GM21447 (cell line): ENCODE results near the gene WWC2.
"Not testable (repeated sequence)": the region's sequence is repeated elsewhere in the genome, so short reads cannot be mapped to it uniquely, and the experiment has no call there.

ENCODE experiments used
- ATAC-seq: cut with Tn5 transposase; IDR thresholded peaks from one replicate; pipeline ENCODE4 v1.9.1; 2021; ENCODE audit not compliant: unreplicated experiment

Gene WWC2

DNA sequence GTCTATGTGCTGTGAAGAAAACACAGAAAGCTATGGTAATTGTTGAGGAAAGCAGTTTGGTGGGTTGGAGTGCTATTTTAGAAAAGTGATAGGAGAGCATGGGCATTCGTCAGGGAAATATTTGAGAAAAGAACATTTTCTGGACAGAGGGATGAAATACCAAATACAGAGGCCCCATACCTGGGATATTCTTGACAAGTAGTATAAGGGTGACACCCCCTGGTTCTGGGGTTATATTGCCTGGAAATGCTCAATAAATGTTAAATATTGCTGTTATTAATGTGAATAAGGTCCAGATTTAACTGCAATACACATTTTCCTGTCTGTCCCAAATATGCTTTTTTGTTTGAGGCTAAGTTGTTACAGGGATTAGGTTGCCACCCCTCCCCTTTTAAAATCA, 42.9 kb downstream of the WWC2 start:
- no peak for ATAC-seq

DNA sequence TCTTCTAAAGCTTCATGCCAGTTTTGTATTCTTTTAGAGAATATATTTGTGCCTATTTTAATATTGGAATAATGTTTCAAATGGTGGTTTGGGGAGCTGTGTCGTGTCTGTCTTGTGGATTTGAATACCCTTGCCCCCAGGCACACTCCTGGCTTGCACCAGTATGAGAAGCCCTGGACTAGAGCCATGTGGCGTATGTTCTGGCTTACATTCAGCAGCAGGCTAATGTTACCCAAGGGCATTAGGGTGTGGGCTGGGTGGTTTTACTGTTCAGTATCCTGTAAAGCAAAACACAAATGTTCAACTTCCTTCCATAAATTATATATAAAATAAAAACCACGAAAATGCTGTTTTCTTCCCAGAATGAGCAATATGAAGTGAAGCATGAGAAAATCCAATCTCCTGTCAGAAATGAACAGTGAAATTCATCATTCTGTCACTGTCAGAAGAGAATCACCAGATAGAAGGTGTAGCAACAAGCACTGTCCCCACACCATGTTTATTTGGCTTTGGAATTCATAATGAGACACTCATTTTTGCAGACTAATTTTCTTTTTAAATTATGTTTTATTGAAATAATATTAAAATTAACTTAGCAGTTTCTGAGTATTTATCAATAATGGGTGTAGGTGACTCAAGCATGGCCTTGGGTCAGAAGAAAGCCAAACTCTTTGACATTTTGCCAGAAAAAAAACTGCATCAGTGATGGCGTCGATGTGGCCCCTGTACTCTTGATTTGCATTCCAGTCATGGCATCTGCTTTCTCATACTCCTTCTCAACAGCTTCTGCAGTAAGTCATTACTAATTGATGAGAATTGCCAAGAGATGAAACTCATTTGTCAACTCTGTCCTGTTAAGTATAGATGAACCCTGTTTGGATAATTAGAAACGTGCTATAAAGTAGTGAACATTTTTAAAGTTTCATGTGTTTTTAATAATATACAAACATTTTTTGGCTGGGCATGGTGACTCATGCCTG, 43.8 kb downstream of the WWC2 start:
- ATAC-seq: no peak

DNA sequence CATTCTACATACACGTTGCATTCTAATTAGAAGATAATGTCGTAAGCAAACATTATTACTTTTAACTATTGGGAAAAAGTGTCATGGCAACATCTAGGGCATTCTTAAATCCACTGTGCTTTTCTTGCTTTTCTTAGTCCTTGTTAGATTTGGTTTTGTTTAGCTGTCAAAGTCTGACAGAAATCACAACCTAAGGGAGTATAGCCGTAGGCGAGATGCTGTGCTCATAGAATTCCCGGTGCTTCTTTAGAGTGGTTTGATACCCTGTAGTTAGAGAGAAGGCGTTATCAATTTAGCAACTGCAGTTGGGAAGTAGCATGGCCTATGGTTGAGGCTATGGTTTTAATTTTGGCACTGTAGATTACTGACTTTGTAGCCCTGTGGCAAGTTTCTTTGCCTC, 45.7 kb downstream of the WWC2 start:
- ATAC-seq: no peak

DNA sequence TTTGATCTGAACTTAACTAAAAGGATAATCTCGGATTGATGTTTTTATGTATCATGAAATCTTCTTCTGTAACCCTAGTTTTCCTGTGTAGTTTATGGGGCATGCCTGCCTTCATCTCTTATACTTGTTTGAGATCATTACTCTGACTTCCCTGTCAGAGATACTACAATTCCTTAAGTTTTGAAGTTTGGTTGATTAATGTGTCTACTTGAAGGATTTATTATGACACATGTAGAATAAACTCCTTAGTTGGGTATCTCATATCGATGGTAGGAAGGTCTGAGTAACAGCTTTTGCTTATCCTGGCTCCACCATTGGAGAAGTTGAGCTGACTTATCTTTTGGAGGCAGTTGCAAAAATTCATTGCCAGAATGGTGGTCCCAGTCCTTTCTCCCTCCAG, 46.7 kb downstream of the WWC2 start:
- no peak for ATAC-seq

DNA sequence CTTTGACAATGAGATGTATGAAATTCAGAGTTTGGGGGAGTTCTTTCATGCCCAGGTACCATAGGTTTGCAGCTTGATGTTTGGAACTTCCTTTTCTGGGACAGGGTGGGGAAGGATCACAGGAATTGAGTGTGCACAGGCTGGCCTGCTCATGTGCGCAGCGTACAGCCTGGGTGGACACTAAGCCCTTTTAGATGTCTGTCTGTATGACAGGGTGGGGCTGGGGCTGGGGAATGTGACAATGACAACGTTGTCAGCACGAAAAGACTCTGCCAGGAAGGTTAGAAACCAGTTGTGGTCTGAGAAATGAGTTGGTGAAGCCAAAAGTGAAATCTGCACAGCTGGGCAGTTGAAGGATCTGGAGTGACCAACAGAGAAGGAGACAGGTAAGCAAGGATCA, 47.4 kb downstream of the WWC2 start:
- ATAC-seq: no peak

DNA sequence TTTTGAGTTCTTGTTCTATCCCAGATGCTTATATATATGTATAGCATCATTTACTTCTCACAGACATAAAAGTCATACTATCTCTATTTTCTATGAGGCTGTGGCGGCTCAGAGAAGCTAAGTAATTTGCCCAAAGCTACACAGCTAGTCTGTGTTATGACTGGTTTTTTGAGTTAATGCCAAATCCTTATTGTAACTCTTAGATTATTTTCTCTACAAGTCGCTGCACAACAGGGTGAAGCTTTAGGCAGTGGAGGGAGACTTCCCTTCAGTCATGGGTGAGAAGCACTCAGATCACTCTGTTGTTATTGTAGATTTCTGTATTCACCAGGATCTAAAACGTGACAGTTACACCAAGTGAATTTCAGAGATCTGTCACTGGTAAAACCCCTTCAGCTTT, 48.1 kb downstream of the WWC2 start:
- no peak for ATAC-seq

DNA sequence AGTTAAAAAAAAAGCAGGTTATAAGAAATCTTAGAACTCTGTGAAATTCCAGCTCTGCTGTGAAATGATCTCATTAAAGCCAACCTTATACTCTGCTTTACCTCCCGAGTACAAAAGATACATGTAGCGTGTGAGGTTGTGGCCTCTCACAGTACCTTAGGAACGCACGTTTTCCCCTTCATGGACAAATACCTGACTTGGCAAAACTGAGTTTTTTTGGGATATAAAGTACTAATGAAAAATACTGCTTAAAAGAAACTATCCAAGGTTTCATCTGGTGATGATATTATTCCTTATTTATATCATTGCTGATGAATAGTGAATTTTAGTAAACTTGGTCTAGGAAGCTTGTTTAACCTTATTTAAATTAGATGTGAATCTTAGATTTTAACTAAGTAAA, 48.9 kb downstream of the WWC2 start:
- no peak for ATAC-seq

DNA sequence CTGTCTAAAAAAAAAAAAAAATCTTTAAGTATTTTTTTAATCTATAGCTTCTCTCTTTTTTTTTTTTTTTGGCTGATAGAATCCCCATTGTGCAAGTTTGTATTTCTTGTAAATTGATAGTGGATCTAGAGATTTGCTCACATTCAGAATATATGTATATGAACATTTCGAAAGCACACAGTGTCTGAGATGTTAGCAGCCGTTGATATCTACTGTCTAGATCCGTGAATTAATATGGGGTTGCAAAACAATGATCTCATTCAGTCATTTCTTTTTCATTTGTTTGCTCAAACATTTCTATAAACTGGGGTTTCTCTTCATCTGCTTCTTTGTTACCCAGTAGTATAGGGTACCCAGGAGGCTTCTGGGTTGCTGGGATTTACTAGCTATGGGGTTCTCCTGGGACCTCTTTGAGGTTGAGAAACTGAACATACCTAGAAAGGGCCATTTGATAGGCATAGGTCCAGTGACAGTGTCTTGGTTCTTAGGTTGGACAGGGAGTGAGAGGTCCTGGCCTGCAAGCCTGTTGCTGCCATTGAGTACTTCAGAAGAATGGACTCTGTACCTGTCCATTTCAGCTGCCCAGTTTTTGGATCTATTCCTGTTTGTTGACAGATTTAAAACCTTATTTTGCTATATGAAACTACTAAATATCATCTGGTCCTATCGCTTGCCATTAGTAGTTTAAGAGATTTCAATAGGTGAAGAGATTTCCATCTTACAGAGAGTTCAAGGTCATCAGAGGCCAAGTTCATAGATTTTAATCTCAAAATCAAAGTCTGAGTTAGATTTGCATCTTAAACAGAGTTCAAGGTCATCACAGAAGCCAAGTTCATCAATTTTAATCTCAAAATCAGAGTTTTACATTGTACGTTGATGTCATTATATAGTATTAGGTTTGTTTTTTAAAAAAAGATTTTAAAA, 50.8 kb downstream of the WWC2 start:
- ATAC-seq: no peak

DNA sequence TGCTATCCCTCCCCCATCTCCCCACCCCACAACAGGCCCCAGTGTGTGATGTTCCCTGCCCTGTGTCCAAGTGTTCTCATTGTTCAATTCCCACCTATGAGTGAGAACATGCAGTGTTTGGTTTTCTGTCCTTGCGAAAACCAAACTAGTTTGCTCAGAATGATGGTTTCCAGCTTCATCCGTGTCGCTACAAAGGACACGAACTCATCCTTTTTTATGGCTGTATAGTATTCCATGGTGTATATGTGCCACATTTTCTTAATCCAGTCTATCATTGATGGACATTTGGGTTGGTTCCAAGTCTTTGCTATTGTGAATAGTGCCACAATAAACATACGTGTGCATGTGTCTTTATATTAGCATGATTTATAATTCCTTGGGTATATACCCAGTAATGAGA, 51.6 kb downstream of the WWC2 start:
- ATAC-seq: not testable (repeated sequence)

DNA sequence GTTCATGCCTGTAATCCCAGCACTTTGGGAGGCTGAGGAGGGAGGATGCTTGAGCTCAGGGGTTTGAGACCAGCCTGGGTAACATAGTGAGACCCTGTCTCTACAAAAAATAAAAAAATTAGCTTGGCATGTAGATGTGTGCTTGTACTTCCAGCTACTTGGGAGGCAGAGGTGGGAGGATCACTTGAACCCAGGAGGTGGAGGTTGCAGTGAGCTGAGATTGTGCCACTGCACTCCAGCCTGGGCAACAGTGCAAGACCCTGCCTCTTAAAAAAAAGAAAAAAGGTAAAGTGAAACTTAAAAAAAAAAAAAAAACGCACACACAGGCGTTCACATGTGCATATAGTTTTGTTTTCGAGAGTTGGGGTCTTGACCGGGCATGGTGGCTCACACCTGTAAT, 53.2 kb downstream of the WWC2 start:
- not testable (repeated sequence) for ATAC-seq

DNA sequence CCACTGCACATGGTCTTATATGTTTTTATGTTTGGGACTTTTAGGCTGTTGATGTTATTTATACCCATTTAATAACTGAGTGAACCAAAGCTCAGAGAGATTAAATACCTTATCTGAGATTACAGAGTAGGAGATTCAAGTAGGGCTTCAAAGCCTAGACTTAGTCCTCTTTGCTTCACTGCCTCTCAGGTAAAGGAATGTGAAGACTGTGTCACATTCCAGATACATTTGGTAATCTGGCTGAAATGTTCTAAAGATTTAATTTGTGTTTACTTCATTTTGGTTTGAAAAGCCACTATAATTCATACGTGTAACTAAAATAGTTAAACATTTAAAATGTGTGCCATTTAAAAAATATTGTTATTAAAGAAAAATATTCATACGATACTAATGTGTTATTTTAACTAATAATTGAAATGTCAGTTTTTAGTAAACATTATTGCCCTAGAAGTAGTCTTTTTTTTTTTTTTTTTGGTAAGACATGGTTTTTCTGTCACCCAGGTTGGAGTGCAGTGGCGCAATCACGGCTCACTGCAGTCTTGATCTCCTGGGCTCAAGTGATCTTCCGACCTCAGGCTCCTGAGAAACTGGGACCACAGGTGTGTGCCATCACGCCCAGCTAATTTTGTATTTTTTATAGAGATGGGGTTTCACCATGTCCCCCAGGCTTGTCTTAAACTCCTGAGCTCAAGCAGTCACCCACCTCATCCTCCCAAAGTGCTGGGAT, 54.3 kb downstream of the WWC2 start:
- ATAC-seq: no peak

DNA sequence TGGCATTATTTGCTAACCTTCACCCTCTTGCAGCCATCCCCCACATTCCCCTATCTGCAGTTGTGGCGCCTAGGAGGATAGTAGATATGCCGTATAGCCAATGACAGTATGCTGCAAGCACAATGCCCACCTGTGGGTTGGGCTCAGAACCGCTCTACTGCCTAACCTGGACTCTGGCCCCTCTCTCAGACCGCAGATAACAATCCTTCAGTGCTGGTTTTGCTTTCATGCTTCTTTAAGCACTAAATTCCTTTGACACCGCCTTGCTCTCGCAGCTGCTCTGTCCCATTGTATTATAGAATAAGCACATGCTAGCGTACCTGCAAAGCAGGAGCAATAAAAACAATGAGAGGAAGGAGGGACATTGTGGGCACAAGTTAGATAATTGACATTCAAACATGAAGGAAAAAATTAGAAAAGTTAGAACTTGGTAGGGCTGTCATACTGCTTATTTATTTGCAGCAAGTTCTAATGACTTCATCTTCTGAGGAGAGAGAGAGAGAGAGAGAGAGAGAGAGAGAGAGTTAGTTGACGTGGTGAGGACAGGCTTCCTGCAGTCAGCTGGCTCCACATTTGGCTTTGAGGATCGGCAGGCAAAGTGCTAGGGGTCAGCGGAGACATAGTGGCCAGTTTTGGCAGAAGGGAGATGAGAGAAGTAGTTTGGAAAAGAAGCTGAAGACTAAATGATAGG, 55.8 kb downstream of the WWC2 start:
- ATAC-seq: no peak

DNA sequence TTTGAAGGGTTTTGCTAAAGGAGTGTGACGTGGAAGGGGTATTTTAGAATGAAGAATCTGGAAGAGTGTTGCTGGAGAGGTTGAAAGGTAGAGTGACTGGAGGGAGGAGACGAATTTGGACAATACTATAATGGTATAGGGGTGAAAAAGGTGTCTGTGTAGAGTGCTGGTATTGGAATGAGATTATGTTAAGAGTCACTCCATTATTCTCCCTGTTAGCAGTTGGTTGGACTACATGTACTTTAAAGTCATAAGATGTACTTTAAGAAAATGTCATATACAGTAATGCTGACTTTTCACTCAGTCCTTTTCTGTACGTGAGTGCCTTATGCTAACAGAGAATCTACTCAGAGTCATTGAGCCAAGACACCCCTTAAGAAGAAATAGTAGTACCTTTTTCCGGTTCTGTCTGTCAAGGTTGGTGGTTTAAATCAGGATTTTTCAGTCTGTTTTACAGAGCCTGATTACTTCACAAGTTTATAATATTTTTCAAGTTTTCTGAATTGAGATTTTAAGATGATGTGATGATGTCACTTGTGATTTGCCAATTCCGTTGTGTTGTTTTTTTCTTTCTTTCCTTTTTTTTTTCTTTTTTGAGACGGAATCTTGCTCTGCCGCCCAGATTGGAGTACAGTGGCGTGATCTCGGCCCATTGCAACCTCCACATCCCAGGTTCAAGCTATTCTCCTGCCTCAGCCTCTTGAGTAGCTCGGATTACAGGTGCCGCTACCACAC, 56.6 kb downstream of the WWC2 start:
- no peak for ATAC-seq

DNA sequence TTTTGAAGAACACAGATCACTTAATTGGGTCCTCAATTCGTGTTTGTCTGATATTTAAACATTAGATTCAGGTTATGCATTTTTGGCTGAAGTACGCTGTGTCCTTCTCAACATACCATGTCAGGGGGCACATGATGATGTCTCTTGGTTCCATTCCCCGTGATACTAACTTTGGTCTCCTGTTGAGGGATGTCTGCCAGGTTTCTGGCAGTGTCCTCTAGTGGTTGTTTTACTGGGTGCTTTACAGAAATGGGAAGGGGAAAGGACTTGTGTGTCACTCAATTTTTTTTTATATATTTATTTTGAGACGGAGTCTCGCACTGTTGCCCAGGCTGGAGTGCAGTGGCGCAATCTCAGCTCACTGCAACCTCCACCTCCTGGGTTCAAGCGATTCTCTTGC, 58.2 kb downstream of the WWC2 start:
- ATAC-seq: no peak

DNA sequence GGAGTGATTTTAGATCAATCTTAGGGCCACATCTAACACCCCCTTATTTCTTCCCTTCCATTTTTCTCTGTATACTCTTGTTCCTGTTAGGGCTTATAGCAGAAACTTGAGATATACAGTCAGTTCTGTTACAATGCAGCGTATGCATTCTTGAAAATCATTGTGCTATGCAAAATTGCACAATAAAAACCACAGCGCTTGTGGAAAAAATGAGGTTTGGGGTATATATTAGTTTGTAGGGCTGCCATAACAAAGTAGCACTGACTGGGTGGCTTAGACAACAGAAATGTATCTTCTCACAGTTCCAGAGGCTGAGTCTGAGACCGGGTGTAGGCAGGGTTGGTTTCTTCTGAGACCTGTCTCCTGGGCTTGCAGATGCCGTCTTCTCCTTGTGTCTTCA, 59.0 kb downstream of the WWC2 start:
- ATAC-seq: no peak

DNA sequence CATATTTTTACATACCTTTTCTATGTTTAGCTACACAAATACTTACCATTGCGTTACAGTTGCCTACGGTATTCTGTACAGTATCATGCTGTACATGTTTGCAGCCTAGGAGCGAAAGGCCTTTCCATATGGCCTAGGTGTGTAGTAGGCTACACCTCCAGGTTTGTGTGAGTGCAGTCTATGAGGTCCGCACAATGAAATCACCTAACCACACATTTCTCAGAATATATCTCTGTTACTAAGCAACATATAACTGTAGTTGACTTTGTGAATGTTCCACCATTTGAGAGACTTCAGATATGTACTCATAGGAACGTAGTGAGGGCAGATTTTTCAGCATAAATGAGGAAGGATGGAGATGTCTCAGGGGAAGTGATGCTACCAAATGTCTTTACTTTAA, 62.6 kb downstream of the WWC2 start:
- ATAC-seq: no peak

DNA sequence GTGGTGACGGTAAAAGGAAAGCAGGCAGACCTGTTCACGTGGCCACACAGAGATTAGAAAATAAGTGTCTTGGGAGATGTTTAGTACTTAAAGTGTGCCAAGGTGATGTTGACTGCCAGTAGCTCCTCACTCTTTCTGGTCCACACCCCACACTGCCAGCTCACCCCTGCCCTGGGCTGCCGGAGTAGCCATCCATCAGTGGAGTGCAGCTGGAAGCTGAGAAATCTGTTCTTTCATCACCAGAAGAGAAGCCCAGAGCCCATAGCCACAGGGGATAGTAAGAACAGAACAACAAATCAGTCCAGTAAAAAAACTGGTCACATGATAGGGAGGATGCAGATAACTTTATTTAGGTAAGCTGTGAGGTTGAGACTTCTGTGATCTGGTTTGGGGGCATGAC, 64.1 kb downstream of the WWC2 start:
- no peak for ATAC-seq

DNA sequence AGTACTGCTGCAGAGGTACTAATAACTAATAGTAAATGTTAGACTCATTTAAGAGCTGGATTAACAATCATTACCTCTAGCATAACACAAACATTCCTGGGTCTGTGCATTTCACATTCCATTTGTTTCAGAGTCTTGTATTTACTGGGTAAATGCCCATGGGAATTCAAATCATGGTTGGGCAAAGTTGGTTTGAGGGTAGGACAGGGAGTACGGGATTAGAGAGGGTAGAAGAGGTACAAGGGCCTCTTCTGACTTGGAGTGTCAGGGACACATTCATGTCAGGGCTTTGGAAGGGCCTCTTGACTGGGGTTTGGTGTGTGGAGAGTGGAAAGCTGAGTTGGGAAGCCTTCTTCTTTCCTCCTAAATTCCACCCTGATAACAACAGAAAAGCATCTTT, 65.9 kb downstream of the WWC2 start:
- no peak for ATAC-seq

DNA sequence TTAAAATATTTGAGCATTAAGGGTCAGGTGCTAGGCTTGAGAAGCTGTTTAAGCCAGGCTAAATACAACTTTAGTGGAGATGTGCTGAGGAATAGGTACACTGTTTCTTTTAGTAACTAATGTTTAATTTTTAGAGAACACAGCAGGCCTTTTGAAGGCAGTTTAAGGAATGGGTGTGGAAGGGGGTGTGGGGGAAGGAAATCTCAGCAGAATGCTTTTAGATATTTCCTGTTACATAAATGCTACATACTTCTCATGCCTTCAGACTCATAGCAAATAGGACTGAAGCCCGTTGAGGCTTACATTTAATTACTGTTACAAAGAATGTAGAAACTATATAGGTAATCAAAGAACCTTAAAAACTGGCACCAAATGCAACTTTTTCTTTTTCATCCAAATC, 66.3 kb downstream of the WWC2 start:
- ATAC-seq: no peak

DNA sequence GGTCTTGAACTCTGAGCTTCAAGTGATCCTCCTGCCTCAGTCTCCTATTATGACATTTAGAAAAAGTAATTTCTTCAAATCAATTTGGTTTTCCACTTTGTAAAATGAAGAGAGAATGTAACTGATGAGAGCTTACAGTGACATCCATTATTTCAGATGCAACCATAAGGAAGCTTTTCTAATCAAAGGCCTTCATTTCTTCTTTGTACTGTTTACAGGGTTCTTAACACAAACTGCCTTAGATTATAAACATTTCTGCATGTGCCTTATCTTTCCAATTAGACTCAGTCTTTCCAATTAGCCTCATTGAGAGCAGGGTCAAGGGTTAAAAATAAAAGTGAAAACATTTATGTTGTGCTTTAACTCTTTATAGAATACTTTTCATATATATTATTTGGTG, 71.8 kb downstream of the WWC2 start:
- no peak for ATAC-seq
